GM19240 (cell line): Measurements from ENCODE around the gene PIGB.
"Not testable (repeated sequence)": the region's sequence is repeated elsewhere in the genome, so short reads cannot be mapped to it uniquely, and the experiment has no call there.

Source experiments
- DNase-seq: peaks from one replicate; pipeline ENCODE4 v3.0.0; 2011; ENCODE audit warnings: low spot score; ENCODE audit not compliant: insufficient read length

Gene PIGB

GRCh38 chr15:55318588-55319494 lies at the start of gene PIGB, which contains the start of gene PIGBOS1:
PIGB (plus strand) TSS chr15:55319222; CDS start chr15:55319251, 29 bp downstream.
PIGBOS1 (minus strand) TSS chr15:55319123; CDS start chr15:55317792, 1,331 bp downstream.
- peak; percentile 64 for DNase-seq

DNA sequence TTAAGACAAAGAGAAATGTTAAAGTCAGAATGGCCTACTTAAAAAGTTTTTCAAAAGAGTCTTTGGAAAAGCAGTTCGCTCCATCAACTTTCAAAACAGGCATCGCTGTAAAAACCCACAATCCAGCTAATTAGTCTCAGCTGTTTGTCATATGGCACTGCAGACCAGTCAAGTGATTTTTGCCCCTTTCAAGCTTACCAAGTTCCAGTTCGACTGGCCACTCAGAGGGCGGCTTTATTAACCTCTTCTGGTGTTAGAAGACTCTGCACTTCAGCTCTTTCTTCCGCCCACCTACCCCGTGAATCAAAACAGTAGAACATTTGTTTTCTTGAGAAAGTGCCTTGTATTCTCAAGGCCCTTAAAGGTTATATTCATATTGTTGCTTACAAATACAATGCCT lies 48.7 kb upstream of the PIGB start:
- DNase-seq = no peak

DNA sequence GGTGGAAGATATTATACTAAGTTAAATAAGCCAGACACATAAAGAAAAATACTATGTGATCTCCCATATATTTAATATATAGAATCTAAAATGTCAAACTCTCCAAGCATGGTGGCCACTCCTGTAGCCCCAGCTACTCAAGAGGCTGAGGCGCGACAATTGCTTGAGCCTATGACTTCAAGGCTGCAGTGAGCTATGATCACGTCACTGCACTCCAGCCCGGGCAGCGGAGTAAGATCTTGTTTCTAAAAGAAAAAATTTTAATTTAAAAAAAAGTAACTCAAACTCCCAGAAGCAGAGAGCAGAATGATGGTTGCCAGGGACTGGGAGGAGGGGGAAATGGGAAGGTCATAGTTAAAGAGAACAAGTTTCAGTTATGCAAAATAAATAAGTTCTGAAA lies 42.7 kb upstream of the PIGB start:
- no peak for DNase-seq

- DNase-seq = no peak
Observed at GRCh38 chr15:55277116-55277564, 41.9 kb upstream of the PIGB start.

DNA sequence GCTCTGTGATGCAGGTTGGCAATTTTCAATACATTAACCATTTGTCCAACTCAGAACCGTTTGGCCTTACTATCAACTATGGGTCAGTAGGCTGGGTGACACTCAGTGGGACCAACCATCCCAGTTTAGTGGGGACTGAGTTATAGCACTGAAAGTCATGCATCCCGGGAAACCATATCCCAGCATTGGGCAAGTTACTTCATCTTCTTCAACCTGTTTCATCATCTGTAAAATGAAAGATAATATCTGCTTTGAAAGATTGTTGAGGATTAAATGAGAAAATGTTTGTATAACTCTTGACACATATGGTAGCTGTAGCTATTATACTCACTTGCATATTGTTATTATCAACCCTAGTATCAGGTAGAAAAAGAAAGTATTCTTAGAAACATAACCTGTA lies 41.3 kb upstream of the PIGB start:
- no peak for DNase-seq

DNA sequence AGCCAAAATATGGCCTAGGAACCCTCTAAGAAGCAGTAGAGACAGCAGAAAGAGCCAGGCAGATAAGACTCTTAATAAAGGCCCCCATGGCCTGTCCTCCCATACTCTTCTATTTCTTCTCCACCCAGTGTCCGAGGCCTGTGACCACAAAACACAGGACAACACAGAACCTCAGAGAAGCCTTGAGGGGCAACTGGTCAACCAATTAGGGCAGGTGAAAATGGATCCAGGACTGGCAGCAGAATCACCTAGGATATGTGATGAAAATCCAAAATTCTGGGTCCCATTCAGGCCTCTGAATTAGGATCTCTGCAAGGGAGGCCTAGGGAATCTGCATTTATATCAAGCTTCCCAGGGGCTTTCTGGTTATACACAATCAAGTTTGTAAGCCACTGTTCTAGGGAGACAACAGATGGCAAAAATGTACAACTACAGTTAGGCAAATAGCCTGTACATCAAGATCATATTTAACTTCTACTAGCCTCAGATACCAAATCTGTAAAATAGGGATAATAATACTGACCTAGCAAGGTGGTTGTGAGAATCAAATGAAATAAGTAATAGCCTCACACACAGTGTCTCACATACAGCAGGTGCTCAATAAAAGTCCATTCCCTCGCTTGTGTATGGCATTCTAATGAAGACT lies 39.8 kb upstream of the PIGB start:
- no peak for DNase-seq

- no peak for DNase-seq
Observed at GRCh38 chr15:55279746-55280351, 39.2 kb upstream of the PIGB start.

- DNase-seq = not testable (repeated sequence)
Observed at GRCh38 chr15:55280589-55280988, 38.4 kb upstream of the PIGB start.

GRCh38 chr15:55281517-55282228 lies 37.3 kb upstream of the PIGB start:
- no peak for DNase-seq

- DNase-seq = no peak
Observed at GRCh38 chr15:55282284-55282833, 36.7 kb upstream of the PIGB start.

DNA sequence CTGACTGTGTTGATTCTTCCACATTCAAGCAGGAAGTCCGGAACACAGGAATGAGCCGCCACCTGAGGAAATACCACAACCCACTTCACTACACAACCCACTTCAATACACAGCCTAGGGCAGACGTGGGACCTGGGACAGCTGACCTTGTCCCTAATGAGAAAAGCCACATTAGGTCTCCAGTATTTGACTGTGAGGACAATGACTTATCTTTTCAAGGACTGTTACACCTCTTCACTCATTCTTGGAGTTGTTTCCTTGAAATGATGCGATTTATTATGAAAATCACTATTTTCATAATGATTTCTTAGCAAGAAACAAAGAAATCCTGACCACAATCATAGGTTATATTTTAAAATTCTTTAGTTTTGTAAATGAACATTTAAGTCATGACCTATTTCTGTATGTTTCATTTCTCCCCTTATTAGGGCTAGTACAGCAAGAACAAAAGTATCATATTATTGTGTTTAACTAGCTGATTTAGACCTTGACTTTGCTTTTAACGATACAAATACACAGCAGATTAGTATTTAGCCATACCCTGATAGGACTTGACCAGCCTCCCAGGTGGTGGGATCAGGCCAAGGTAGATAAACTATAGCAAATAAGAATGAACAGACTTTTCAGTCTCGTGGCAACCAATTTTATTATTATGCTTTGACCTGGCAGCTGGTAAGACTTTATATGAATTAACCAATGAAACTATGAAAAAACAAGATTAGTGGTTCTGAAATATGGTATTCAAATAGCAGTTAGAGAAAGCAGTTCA lies 35.5 kb upstream of the PIGB start:
- no peak for DNase-seq

- DNase-seq = no peak
Observed at GRCh38 chr15:55284426-55284825, 34.6 kb upstream of the PIGB start.

DNA sequence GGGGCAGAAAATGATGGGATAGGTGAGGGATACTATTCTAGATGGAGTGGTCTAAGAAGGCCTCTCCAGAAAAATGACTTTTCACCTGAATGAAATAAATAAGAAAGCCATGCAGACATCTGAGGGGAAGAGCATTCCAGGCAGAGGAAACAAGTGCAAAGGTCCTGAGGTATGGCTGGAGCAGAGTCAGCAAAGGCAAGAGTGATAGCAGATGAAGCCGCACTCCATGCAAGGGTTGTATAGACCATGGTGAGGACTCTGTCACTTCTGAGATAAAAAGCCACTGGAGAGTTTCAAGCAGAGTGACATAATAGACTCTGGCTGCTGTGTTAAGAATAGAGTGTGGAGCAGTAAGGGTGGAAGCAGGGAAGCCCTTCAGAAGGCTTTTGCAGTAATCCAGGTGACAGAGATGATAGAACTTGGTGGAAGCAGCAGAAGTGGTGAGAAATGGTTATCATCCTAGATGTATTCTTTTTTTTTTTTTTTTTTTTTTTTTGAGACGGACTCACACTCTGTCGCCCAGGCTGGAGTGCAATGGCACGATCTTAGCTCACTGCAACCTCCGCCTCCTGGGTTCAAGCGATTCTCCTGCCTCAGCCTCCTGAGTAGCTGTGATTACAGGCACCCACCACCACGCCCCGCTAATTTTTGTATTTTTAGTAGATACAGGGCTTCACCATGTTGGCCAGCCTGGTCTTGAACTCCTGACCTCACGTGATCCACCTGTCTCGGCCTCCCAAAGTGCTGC lies 32.4 kb upstream of the PIGB start:
- not testable (repeated sequence) for DNase-seq

GRCh38 chr15:55288006-55288717 lies 30.9 kb upstream of the PIGB start:
- DNase-seq = no peak

- DNase-seq = no peak
Observed at GRCh38 chr15:55289011-55289745, 29.8 kb upstream of the PIGB start.

DNA sequence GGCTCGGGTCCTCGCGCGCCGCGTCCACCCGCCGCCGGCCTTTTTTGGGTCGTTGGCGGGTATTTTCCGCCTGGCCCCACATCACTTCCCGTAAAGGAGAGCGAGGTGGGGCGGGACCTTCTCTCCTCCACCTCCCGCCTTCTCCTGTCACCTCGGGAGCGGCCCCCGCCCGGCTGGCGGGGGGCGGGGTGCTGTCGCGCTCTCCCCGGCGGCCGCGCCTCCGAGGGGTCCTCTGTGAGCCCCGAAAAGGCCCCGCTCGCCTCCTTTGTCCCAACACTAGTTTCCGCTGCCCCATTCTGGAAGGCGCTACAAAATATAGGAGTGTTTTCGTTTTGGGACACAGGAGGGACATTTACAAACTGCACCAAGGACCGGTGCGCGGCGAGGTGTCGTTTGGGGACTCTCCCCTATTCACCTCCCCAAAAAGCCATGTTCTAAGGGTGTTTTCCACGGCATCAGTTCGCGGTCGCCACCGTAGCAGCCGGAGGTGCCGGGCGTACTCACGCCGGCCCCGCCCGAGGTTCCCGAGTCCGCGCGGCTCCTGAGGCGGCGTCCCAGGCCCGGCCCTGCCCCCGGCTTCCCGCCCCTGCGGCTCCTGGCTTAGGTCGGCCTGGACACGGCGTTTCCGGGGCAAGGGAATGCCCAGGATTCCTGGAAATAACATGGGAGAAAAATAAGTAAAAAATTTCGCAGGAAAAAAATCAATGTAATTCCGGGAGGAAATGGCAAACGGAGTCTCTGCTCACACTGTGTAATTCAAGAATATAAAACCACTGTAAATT lies 29.1 kb upstream of the PIGB start, which contains the start of gene RAB27A:
TSS of gene RAB27A (minus strand) at position 68 of the 782 bp plus-strand sequence. CDS start 54,879 bp downstream, outside the sequence.
- peak; percentile 48 for DNase-seq

DNA sequence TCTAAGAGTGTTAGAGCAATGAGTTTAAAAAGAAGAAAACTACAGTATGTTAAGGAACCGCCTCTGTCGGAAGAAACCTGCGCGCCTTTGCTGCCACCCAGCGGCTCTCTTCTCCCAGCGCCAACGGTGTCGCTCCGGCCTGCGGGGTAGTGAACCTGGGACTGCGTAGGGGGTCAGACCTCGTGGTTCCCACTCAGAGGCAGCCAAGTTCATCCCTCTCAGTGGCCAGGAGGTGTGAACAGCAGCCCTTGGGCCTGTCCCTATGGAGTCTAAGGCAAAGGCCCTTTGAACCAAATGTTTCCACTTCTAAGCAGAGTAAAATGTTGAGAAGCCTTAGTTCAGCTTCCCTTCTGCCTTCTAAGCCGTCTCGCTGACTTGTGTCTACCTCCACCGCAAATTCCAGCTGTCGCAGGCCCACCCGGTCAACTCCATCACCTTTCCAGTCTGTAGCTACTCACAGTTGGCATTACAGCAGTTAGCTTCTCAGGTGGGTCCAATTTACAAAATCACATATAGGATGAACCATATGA lies 28.4 kb upstream of the PIGB start:
- peak; percentile 48 for DNase-seq
